ENCODE results near the gene ATN1. TPM values are rescaled to one million over a fixed set of nuclear protein-coding genes. Genes with fewer than 3 reads are reported as not detected.

Gene ATN1
- total and polyA plus RNA-seq, 2 of the 4 experiments (the other 2 are of a cell fraction) = 3.4 to 58.7 TPM

- Histone ChIP-seq H3K56ac (ENCODE audit: extremely low read depth, insufficient read depth, low read length) (peak overlapping the region; percentile 74; the same call in 1 of the 2 replicates), H2AFZ (replicated peaks; ENCODE audit: low read length, poor library complexity) (peak overlapping the region; percentile 97), H3K23ac (ENCODE audit: low read depth, low read length) (peak overlapping the region; percentile 83), H3K27ac (ENCODE audit: insufficient read depth, low read length) (peak overlapping the region; percentile 90), H3K9me1 (ENCODE audit: insufficient read depth, low read length) (0 out of 2 replicates have a peak, but pooled peaks cover 2% of the 10 kb centered on the region), H2BK5ac (ENCODE audit: low read depth, low read length, poor library complexity, severe bottlenecking) (peak overlapping the region; percentile 87), H3K9ac (ENCODE audit: low read depth, low read length) (peak overlapping the region; percentile 81), H3K79me1 (ENCODE audit: low read depth in 1 of 2, low read length in 2 of 2) (peaks cover 11 to 30% of the 10 kb centered on the region in 2 experiments), H3K18ac (ENCODE audit: low read depth, low read length) (peak overlapping the region; percentile 30; the same call in 1 of the 2 replicates), H2AK5ac (ENCODE audit: low read depth, low read length) (peak overlapping the region; percentile 95), H3K14ac (replicated peaks; ENCODE audit: low read depth, low read length) (peak overlapping the region; percentile 95), H4K91ac (ENCODE audit: insufficient read depth, low read depth, low read length) (peak overlapping the region; percentile 93), H2AK9ac (replicated peaks; ENCODE audit: low read depth, low read length, poor library complexity) (peak overlapping the region; percentile 94), H3K4me2 (ENCODE audit: low read depth, low read length) (peak overlapping the region; percentile 95), H4K8ac (ENCODE audit: low read depth in 2 of 2, low read length in 2 of 2) (peak overlapping the region; percentile 35 to 85; a peak in 3 of 4 replicates), H3K4ac (ENCODE audit: low read depth, low read length) (peak overlapping the region; percentile 93), H3K4me1 (ENCODE audit: control insufficient read depth, insufficient read depth, low read length) (peaks cover 5% of the 10 kb centered on the region; the same call in 1 of the 2 replicates), H2BK120ac (ENCODE audit: low read depth, low read length) (peak overlapping the region; percentile 44; the same call in 1 of the 2 replicates), H4K20me1 (ENCODE audit: insufficient read depth, low read length) (no peaks in the 10 kb centered on the region; the same call in 1 of the 2 replicates), H3K36me3 (ENCODE audit: control insufficient read depth, insufficient read depth, low read length) (peaks cover 25% of the 10 kb centered on the region), H2BK15ac (ENCODE audit: low read depth, low read length) (no peak overlapping the region), H3K27me3 (ENCODE audit: control insufficient read depth, insufficient read depth, low read length) (no peaks in the 10 kb centered on the region), H3K9me3 (ENCODE audit: control insufficient read depth, insufficient read depth, low read length) (no peaks in the 10 kb centered on the region), H3K4me3 (ENCODE audit: insufficient read depth, low read depth, low read length) (peak overlapping the region; percentile 73), H2BK20ac (ENCODE audit: low read depth, low read length) (no peak overlapping the region), H4K5ac (ENCODE audit: low read depth, low read length) (peak overlapping the region; percentile 85)
- BruUV-seq (replicated peaks) = no TSS peak
- ChIA-PET POLR2A (ENCODE audit: unreplicated experiment) (interaction anchor here (0.8 to 2.7 kb wide), 3 partner anchors 16 to 72 kb away, joined by 3 to 11 read pairs (median 4); no protein-coding TSS in a partner anchor), CTCF (interaction anchor here (0.7 to 1.4 kb wide), 4 partner anchors 17 to 167 kb away, joined by 3 to 5 read pairs (median 3); no protein-coding TSS in a partner anchor)
- dilution Hi-C loops (cut with HindIII; ENCODE audit: low sequenced_read_pairs, unreplicated experiment) (no loop called here), in situ Hi-C loops (cut with MboI; ENCODE audit: low sequenced_read_pairs) (loop anchor here (10.0 kb wide), 1 partner anchor 170 kb away; no protein-coding TSS in a partner anchor), intact Hi-C loops (cut with micrococcal nuclease) (loop anchor here (1.0 kb wide), 3 partner anchors 21 to 169 kb away; partner anchors contain the start of gene C1R)
- TF ChIP-seq RAD21 (IDR thresholded peaks at IDR 0.05; ENCODE audit: low read length) = peak; percentile 75
- 0 out of 2 replicates have a peak, but pooled peaks have one; percentile 10 for TF ChIP-seq CEBPB (IDR thresholded peaks at IDR 0.05; ENCODE audit: low read depth, low read length)
- 0 out of 2 replicates have a peak, but pooled peaks have one; percentile 12 for TF ChIP-seq FOS (IDR thresholded peaks at IDR 0.05; ENCODE audit: low read depth, low read length)
- TF ChIP-seq CTCF (conservative IDR thresholded peaks at IDR 0.05; ENCODE audit: low read depth, low read length) = peak; percentile 94
- TF ChIP-seq POLR2A (IDR thresholded peaks at IDR 0.05; ENCODE audit: low read depth, low read length) = no peak
- TF ChIP-seq SMC3 (IDR thresholded peaks at IDR 0.05; ENCODE audit: low read depth, low read length) = peak; percentile 71
- TF ChIP-seq, protein P1, sequence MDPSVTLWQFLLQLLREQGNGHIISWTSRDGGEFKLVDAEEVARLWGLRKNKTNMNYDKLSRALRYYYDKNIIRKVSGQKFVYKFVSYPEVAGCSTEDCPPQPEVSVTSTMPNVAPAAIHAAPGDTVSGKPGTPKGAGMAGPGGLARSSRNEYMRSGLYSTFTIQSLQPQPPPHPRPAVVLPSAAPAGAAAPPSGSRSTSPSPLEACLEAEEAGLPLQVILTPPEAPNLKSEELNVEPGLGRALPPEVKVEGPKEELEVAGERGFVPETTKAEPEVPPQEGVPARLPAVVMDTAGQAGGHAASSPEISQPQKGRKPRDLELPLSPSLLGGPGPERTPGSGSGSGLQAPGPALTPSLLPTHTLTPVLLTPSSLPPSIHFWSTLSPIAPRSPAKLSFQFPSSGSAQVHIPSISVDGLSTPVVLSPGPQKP (IDR thresholded peaks at IDR 0.05; ENCODE audit: borderline replicate concordance, low read depth, low read length) = peak; percentile 86; the same call in 1 of the 2 replicates
- no peak for TF ChIP-seq RCOR1 (IDR thresholded peaks at IDR 0.05; ENCODE audit: insufficient replicate concordance, low read length)
- 1% methylated on average over 33 of the region's 48 CpGs; no CpG with 5 or more reads in 1 of the 2 experiments for WGBS, 2 experiments (ENCODE audit: extremely low coverage in 2 of 2, insufficient read length in 1 of 2)
- DNase-seq = peak; percentile 92
- peak; percentile 76 for ATAC-seq (ENCODE audit: low read depth)
Observed at GRCh38 chr12:6944381-6945186, 16.8 kb downstream of the ATN1 start.

Measured in IMR-90 (cell line).